K562 (cell line): ENCODE measurements around the gene ENTR1. TPM values are rescaled to one million over a fixed set of nuclear protein-coding genes. Genes with fewer than 3 reads are reported as not detected.

Source experiments
- ELF2 ChIP-seq: fragments of 250-450 bp; sonication (Bioruptor Pico); IDR thresholded peaks from 2 replicates; pipeline ENCODE4 v1.5.0; 2021; ENCODE audit warnings: mild to moderate bottlenecking
- LARP7 ChIP-seq: fragments of 450-650 bp; IDR thresholded peaks from 2 replicates; pipeline ENCODE4 v1.6.1; 2016
- NR1H2 ChIP-seq: sonication (generic); formaldehyde crosslinking; IDR thresholded peaks from 2 replicates; pipeline ENCODE4 v1.4.0; 2020; ENCODE audit warnings: mild to moderate bottlenecking, missing genetic modification reagents
- PHF20 ChIP-seq: fragments of 450-650 bp; IDR thresholded peaks from 2 replicates; pipeline ENCODE4 v1.6.1; 2018; ENCODE audit not compliant: partially characterized antibody
- SPI1 ChIP-seq: IDR thresholded peaks from 2 replicates; pipeline ENCODE4 v1.6.1; 2011; ENCODE audit warnings: low read depth, low read length, control low read depth, borderline replicate concordance
- STAT5B ChIP-seq: fragments of 250-450 bp; sonication (Bioruptor Pico); IDR thresholded peaks from 2 replicates; pipeline ENCODE4 v1.8.0; 2021; ENCODE audit warnings: mild to moderate bottlenecking, inconsistent platforms
- ZFX ChIP-seq: sonication (generic); formaldehyde crosslinking; IDR thresholded peaks from 2 replicates; pipeline ENCODE4 v1.8.0; 2022; ENCODE audit warnings: mild to moderate bottlenecking, missing genetic modification reagents, moderate library complexity
- polyA plus RNA-seq, 8 experiments: library from polyadenylated mRNA; depleted of rRNA in 4 of 8; stranded (reverse) in 5 of 8; unstranded in 3 of 8; fragments of >200 nt; fragmentation: Nextera tagmentation in 2 of 8; fragmentation: Illumina TruSeq in 1 of 8; extraction: Ambion mirVana in 2 of 8; extraction: Trizol in 1 of 8; gene quantifications; 2 replicates each; pipeline versions ENCODE4 v1.2.1 to v1.2.3, GENCODE V29; 2011 to 2014; ENCODE audit warnings: inconsistent platforms in 1 of 8, missing spikeins in 1 of 8
- total RNA-seq, 7 experiments: library from RNA; depleted of rRNA in 6 of 7; stranded (reverse); fragments of >200 nt in 6 of 7; fragmentation: Illumina TruSeq in 2 of 7; extraction: Trizol in 2 of 7; gene quantifications; 2 replicates each; pipeline versions ENCODE4 v1.2.1 to v1.2.3, GENCODE V29; 2011 to 2021; ENCODE audit warnings: low replicate concordance in 1 of 7
- TF ChIP-seq, protein P1 (sequence below), 2 experiments: fragments of 450-650 bp in 1 of 2; sonication (generic) in 1 of 2; formaldehyde crosslinking in 1 of 2; IDR thresholded peaks; 2 replicates each; pipeline versions ENCODE4 v1.7.1 to v1.9.0; 2016 to 2022; ENCODE audit warnings: inconsistent platforms in 1 of 2, mild to moderate bottlenecking in 1 of 2, missing genetic modification reagents in 1 of 2
- TF ChIP-seq, protein P2 (sequence below): IDR thresholded peaks from 2 replicates; pipeline ENCODE4 v1.6.1; 2011; ENCODE audit warnings: borderline replicate concordance, low read depth, mild to moderate bottlenecking, moderate library complexity, low read length; ENCODE audit not compliant: insufficient read depth, poor library complexity, severe bottlenecking
- TF ChIP-seq, protein P3 (sequence below): IDR thresholded peaks from 2 replicates; pipeline ENCODE4 v1.6.1; 2011; ENCODE audit not compliant: insufficient read length; ENCODE audit errors: extremely low read depth
- TF ChIP-seq, protein P4 (sequence below): sonication (generic); formaldehyde crosslinking; IDR thresholded peaks from 2 replicates; pipeline ENCODE4 v1.8.0; 2022; ENCODE audit warnings: mild to moderate bottlenecking, missing genetic modification reagents

Gene ENTR1
- total and polyA plus RNA-seq, 9 of the 15 experiments (the other 6 are each of a cell fraction or from before 2014, with no cell fraction given), result 6.7 to 106 (median 72.6) TPM

GRCh38 chr9:136373300-136374182, 36.9 kb downstream of the ENTR1 start, which contains the start of gene CARD9 (continued):
- no peak for TF ChIP-seq LARP7
- peak; percentile 60 for TF ChIP-seq SPI1
- TF ChIP-seq, protein P1, sequence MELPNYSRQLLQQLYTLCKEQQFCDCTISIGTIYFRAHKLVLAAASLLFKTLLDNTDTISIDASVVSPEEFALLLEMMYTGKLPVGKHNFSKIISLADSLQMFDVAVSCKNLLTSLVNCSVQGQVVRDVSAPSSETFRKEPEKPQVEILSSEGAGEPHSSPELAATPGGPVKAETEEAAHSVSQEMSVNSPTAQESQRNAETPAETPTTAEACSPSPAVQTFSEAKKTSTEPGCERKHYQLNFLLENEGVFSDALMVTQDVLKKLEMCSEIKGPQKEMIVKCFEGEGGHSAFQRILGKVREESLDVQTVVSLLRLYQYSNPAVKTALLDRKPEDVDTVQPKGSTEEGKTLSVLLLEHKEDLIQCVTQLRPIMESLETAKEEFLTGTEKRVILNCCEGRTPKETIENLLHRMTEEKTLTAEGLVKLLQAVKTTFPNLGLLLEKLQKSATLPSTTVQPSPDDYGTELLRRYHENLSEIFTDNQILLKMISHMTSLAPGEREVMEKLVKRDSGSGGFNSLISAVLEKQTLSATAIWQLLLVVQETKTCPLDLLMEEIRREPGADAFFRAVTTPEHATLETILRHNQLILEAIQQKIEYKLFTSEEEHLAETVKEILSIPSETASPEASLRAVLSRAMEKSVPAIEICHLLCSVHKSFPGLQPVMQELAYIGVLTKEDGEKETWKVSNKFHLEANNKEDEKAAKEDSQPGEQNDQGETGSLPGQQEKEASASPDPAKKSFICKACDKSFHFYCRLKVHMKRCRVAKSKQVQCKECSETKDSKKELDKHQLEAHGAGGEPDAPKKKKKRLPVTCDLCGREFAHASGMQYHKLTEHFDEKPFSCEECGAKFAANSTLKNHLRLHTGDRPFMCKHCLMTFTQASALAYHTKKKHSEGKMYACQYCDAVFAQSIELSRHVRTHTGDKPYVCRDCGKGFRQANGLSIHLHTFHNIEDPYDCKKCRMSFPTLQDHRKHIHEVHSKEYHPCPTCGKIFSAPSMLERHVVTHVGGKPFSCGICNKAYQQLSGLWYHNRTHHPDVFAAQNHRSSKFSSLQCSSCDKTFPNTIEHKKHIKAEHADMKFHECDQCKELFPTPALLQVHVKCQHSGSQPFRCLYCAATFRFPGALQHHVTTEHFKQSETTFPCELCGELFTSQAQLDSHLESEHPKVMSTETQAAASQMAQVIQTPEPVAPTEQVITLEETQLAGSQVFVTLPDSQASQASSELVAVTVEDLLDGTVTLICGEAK (IDR thresholded peaks at IDR 0.05), result peak; percentile 51
- TF ChIP-seq, protein P1 (CRISPR knock-in tag; IDR thresholded peaks at IDR 0.05), result no peak
- TF ChIP-seq, protein P2, sequence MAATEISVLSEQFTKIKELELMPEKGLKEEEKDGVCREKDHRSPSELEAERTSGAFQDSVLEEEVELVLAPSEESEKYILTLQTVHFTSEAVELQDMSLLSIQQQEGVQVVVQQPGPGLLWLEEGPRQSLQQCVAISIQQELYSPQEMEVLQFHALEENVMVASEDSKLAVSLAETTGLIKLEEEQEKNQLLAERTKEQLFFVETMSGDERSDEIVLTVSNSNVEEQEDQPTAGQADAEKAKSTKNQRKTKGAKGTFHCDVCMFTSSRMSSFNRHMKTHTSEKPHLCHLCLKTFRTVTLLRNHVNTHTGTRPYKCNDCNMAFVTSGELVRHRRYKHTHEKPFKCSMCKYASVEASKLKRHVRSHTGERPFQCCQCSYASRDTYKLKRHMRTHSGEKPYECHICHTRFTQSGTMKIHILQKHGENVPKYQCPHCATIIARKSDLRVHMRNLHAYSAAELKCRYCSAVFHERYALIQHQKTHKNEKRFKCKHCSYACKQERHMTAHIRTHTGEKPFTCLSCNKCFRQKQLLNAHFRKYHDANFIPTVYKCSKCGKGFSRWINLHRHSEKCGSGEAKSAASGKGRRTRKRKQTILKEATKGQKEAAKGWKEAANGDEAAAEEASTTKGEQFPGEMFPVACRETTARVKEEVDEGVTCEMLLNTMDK, result peak; percentile 51
- TF ChIP-seq PHF20, result peak; percentile 54
- TF ChIP-seq NR1H2 (CRISPR knock-in tag), result no peak
- TF ChIP-seq STAT5B (CRISPR knock-in tag), result no peak
- peak; percentile 62; the same call in 1 of the 2 replicates for TF ChIP-seq ELF2 (CRISPR knock-in tag)
- TF ChIP-seq, protein P3, sequence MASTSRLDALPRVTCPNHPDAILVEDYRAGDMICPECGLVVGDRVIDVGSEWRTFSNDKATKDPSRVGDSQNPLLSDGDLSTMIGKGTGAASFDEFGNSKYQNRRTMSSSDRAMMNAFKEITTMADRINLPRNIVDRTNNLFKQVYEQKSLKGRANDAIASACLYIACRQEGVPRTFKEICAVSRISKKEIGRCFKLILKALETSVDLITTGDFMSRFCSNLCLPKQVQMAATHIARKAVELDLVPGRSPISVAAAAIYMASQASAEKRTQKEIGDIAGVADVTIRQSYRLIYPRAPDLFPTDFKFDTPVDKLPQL, result no peak
- TF ChIP-seq ZFX (CRISPR knock-in tag), result peak; percentile 78
- TF ChIP-seq, protein P4, sequence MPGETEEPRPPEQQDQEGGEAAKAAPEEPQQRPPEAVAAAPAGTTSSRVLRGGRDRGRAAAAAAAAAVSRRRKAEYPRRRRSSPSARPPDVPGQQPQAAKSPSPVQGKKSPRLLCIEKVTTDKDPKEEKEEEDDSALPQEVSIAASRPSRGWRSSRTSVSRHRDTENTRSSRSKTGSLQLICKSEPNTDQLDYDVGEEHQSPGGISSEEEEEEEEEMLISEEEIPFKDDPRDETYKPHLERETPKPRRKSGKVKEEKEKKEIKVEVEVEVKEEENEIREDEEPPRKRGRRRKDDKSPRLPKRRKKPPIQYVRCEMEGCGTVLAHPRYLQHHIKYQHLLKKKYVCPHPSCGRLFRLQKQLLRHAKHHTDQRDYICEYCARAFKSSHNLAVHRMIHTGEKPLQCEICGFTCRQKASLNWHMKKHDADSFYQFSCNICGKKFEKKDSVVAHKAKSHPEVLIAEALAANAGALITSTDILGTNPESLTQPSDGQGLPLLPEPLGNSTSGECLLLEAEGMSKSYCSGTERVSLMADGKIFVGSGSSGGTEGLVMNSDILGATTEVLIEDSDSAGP (CRISPR knock-in tag), result peak; percentile 56; the same call in 1 of the 2 replicates
